ENCODE results near the gene ZNF700. TPM values are rescaled to one million over a fixed set of nuclear protein-coding genes. Genes with fewer than 3 reads are reported as not detected.

ZNF700 gene
- total RNA-seq, 4 donors from 2014 or later: 6.4 to 13.9 (median 9.9) TPM

GRCh38 chr19:11978492-11979100 lies 53.7 kb downstream of the ZNF700 start:
- 88 to 89% methylated on average over 9 of the region's 9 CpGs for WGBS, 2 donors
- TF ChIP-seq POLR2A (IDR thresholded peaks at IDR 0.05) (no peak), CTCF (IDR thresholded peaks at IDR 0.05) (no peak)
- Histone ChIP-seq H3K36me3 (peaks cover 3 to 35% (median 5%) of the 10 kb centered on the region in 3 donors), H3K4me3 (no peak overlapping the region), H3K4me1 (no peaks in the 10 kb centered on the region), H3K9me3 (peaks cover 14 to 92% (median 71%) of the 10 kb centered on the region in 3 donors), H3K27me3 (no peaks in the 10 kb centered on the region), H3K27ac (no peak overlapping the region)
- no peak for DNase-seq
- intact Hi-C loops (cut with DNase I): no loop called here

GRCh38 chr19:11979527-11979926 lies 54.6 kb downstream of the ZNF700 start:
- 72 to 77% methylated on average over 4 of the region's 4 CpGs for WGBS, 2 donors
- Histone ChIP-seq H3K4me1 (no peaks in the 10 kb centered on the region), H3K27ac (no peak overlapping the region), H3K9me3 (peaks cover 14 to 87% (median 71%) of the 10 kb centered on the region in 3 donors), H3K36me3 (peaks cover 3 to 35% (median 5%) of the 10 kb centered on the region in 3 donors), H3K4me3 (no peak overlapping the region), H3K27me3 (no peaks in the 10 kb centered on the region)
- intact Hi-C loops (cut with DNase I): no loop called here
- TF ChIP-seq CTCF (IDR thresholded peaks at IDR 0.05) (no peak), POLR2A (IDR thresholded peaks at IDR 0.05) (no peak)
- no peak for DNase-seq

GRCh38 chr19:11982526-11982925 lies 57.6 kb downstream of the ZNF700 start:
- Histone ChIP-seq H3K9me3 (peaks cover 7 to 57% (median 51%) of the 10 kb centered on the region in 3 donors), H3K27ac (no peak overlapping the region), H3K4me1 (peaks cover 0 to 7% (median 0%) of the 10 kb centered on the region in 3 donors), H3K36me3 (peaks cover 0 to 23% (median 5%) of the 10 kb centered on the region in 3 donors), H3K27me3 (no peaks in the 10 kb centered on the region), H3K4me3 (no peak overlapping the region)
- DNase-seq: no peak
- no peak for TF ChIP-seq CTCF (IDR thresholded peaks at IDR 0.05)
- TF ChIP-seq POLR2A (IDR thresholded peaks at IDR 0.05): no peak
- 73 to 83% methylated on average over 4 of the region's 4 CpGs for whole genome bisulfite sequencing, 2 donors
- intact Hi-C loops (cut with DNase I): no loop called here

GRCh38 chr19:11984986-11985385 lies 60.1 kb downstream of the ZNF700 start:
- DNase-seq: no peak
- Histone ChIP-seq H3K4me1 (peaks cover 0 to 26% (median 0%) of the 10 kb centered on the region in 3 donors), H3K36me3 (no peaks in the 10 kb centered on the region), H3K27me3 (no peaks in the 10 kb centered on the region), H3K9me3 (peaks cover 0 to 33% (median 27%) of the 10 kb centered on the region in 3 donors), H3K4me3 (no peak overlapping the region), H3K27ac (no peak overlapping the region)
- intact Hi-C loops (cut with DNase I): loop anchor here (5.0 kb wide), 1 partner anchor 63 kb away; no protein-coding TSS in a partner anchor
- WGBS, 2 donors: 22 to 36% methylated on average over 4 to 5 of the region's 5 CpGs
- TF ChIP-seq CTCF (IDR thresholded peaks at IDR 0.05) (no peak), POLR2A (IDR thresholded peaks at IDR 0.05) (no peak)

- TF ChIP-seq CTCF (IDR thresholded peaks at IDR 0.05) (no peak), POLR2A (IDR thresholded peaks at IDR 0.05) (no peak)
- H3K27ac ChIP-seq: no peak overlapping the region
- 85 to 90% methylated on average over 16 of the region's 17 CpGs for WGBS, 2 donors
- intact Hi-C loops (cut with DNase I): loop anchor here (5.0 kb wide), 1 partner anchor 64 kb away; no protein-coding TSS in a partner anchor
- peaks cover 0 to 26% (median 0%) of the 10 kb centered on the region in 3 donors for H3K4me1 ChIP-seq
- H3K36me3 ChIP-seq: no peaks in the 10 kb centered on the region
- no peak overlapping the region for H3K4me3 ChIP-seq
- no peak for DNase-seq
- H3K9me3 ChIP-seq: peaks cover 0 to 15% (median 10%) of the 10 kb centered on the region in 3 donors
- H3K27me3 ChIP-seq: no peaks in the 10 kb centered on the region
These were observed 61.8 kb downstream of the ZNF700 start for GRCh38 chr19:11986754-11987153.
